DND-41 (cell line): ENCODE results near the gene AGAP1.

Experiments
- ATAC-seq: fragments of 200-7000 bp; cut with Tn5 transposase; 3 replicates; pipeline ENCODE4 v1.9.1; 2021; ENCODE audit warnings: low read depth; ENCODE audit not compliant: insufficient read depth
- DNase-seq: peaks from one replicate; pipeline ENCODE4 v3.0.0-alpha.2; 2020
- H2AFZ ChIP-seq: 2 replicates; pipeline ENCODE4 v1.6.0; 2012; ENCODE audit warnings: low read depth, low read length
- H3K27ac ChIP-seq: 2 replicates; pipeline ENCODE4 v1.5.1; 2012; ENCODE audit warnings: low read length, inconsistent platforms
- H3K27me3 ChIP-seq: fragments of 200-600 bp; sonication (generic); 2 replicates; pipeline ENCODE4 v1.6.0; 2012; ENCODE audit warnings: low read length, mild to moderate bottlenecking, inconsistent platforms; ENCODE audit not compliant: insufficient read depth, poor library complexity
- H3K36me3 ChIP-seq: 2 replicates; pipeline ENCODE4 v1.5.1; 2012; ENCODE audit warnings: low read length, inconsistent platforms; ENCODE audit not compliant: insufficient read depth
- H3K4me1 ChIP-seq: 2 replicates; pipeline ENCODE4 v1.5.1; 2012; ENCODE audit warnings: mild to moderate bottlenecking, low read length; ENCODE audit not compliant: insufficient read depth
- H3K4me2 ChIP-seq: 2 replicates; pipeline ENCODE4 v1.6.0; 2012; ENCODE audit warnings: mild to moderate bottlenecking, moderate library complexity, low read length, inconsistent platforms; ENCODE audit not compliant: insufficient read depth
- H3K4me3 ChIP-seq, 2 experiments: fragments of 200-600 bp in 1 of 2; shearing (Covaris generic) in 1 of 2; 2 replicates each; pipeline ENCODE4 v1.5.1; 2012 to 2016; ENCODE audit warnings: inconsistent platforms in 2 of 2, low read length in 2 of 2, mild to moderate bottlenecking in 2 of 2, low read depth in 1 of 2, moderate library complexity in 1 of 2
- H3K79me2 ChIP-seq: 2 replicates; pipeline ENCODE4 v1.6.0; 2012; ENCODE audit warnings: low read length, inconsistent platforms; ENCODE audit not compliant: insufficient read depth
- H3K9ac ChIP-seq: 2 replicates; pipeline ENCODE4 v1.6.0; 2012; ENCODE audit warnings: low read depth, mild to moderate bottlenecking, inconsistent platforms, low read length, moderate library complexity
- H3K9me3 ChIP-seq: 2 replicates; pipeline ENCODE4 v1.5.1; 2012; ENCODE audit warnings: low read length, moderate library complexity, mild to moderate bottlenecking, inconsistent platforms; ENCODE audit not compliant: insufficient read depth, severe bottlenecking
- H4K20me1 ChIP-seq: 2 replicates; pipeline ENCODE4 v1.6.0; 2012; ENCODE audit warnings: low read length; ENCODE audit not compliant: insufficient read depth
- EZH2 ChIP-seq: IDR thresholded peaks from 3 replicates; pipeline ENCODE4 v1.6.1; 2012; ENCODE audit warnings: borderline replicate concordance, low read depth, mild to moderate bottlenecking, moderate library complexity, low read length, inconsistent platforms; ENCODE audit not compliant: severe bottlenecking
- TF ChIP-seq, protein P1 (sequence below): IDR thresholded peaks from 2 replicates; pipeline ENCODE4 v1.5.1; 2012; ENCODE audit warnings: borderline replicate concordance, low read length, moderate library complexity, mild to moderate bottlenecking; ENCODE audit not compliant: poor library complexity, severe bottlenecking; ENCODE audit errors: extremely low read depth

The AGAP1 gene

GRCh38 chr2:236047176-236047575, 553.3 kb downstream of the AGAP1 start:
- Histone ChIP-seq H3K27me3 (no peaks in the 10 kb centered on the region), H3K9me3 (no peaks in the 10 kb centered on the region)

DNA sequence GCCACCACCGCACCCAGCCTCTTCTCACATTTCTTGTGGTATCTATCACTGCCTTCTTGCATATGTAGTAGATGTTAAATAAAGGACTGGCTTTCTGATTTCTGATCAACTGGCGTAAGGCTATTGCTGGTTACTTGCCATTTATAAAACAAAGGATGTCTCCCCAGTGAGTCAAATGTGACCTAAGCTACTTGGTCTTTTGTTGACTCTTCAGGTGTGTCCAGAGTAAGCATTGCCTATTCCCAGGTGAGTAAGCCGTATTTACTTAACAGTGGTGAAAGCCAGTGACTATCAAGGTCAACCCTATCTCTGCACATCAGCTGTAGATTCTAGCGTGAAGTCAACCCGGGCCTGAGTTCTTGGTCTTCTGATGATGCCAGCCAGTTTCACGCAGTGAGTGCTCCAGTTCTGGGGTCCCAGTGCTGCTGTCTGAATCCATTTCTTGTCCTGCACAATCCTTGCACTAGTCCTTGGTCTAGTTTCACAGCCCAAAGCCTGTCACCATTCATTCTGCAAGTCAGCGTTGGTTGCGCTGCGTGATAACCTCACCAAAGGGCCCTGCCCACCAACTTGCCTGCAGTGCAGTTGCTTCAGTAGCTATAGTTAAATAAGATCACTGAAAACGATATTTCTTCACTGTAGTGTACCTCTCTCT, 554.2 kb downstream of the AGAP1 start:
- Histone ChIP-seq H3K27me3 (no peaks in the 10 kb centered on the region), H3K9ac (no peak overlapping the region), H2AFZ (no peak overlapping the region), H3K79me2 (no peaks in the 10 kb centered on the region), H3K4me3 (no peak overlapping the region), H3K4me2 (no peak overlapping the region), H4K20me1 (peaks cover 15% of the 10 kb centered on the region), H3K9me3 (no peaks in the 10 kb centered on the region), H3K36me3 (no peaks in the 10 kb centered on the region), H3K27ac (no peak overlapping the region), H3K4me1 (peaks cover 21% of the 10 kb centered on the region)
- no peak for DNase-seq
- no peak for ATAC-seq
- TF ChIP-seq EZH2 = no peak
- TF ChIP-seq, protein P1, sequence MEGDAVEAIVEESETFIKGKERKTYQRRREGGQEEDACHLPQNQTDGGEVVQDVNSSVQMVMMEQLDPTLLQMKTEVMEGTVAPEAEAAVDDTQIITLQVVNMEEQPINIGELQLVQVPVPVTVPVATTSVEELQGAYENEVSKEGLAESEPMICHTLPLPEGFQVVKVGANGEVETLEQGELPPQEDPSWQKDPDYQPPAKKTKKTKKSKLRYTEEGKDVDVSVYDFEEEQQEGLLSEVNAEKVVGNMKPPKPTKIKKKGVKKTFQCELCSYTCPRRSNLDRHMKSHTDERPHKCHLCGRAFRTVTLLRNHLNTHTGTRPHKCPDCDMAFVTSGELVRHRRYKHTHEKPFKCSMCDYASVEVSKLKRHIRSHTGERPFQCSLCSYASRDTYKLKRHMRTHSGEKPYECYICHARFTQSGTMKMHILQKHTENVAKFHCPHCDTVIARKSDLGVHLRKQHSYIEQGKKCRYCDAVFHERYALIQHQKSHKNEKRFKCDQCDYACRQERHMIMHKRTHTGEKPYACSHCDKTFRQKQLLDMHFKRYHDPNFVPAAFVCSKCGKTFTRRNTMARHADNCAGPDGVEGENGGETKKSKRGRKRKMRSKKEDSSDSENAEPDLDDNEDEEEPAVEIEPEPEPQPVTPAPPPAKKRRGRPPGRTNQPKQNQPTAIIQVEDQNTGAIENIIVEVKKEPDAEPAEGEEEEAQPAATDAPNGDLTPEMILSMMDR = no peak

More at GRCh38 chr2:236047176-236047575, 553.3 kb downstream of the AGAP1 start:
- H3K4me3 ChIP-seq = no peak overlapping the region
- no peaks in the 10 kb centered on the region for H3K36me3 ChIP-seq
- no peak overlapping the region for H3K27ac ChIP-seq
- DNase-seq (no peak), ATAC-seq (no peak)
- no peak overlapping the region for H3K9ac ChIP-seq
- H3K4me2 ChIP-seq = no peak overlapping the region
- H2AFZ ChIP-seq = no peak overlapping the region
- no peaks in the 10 kb centered on the region for H3K79me2 ChIP-seq
- TF ChIP-seq, protein P1 = no peak
- no peak for TF ChIP-seq EZH2
- peaks cover 21% of the 10 kb centered on the region for H3K4me1 ChIP-seq
- H4K20me1 ChIP-seq = peaks cover 15% of the 10 kb centered on the region

GRCh38 chr2:236049981-236050380, 556.1 kb downstream of the AGAP1 start:
- Histone ChIP-seq H3K27ac (no peak overlapping the region), H3K36me3 (no peaks in the 10 kb centered on the region), H3K4me3 (no peak overlapping the region), H3K79me2 (no peaks in the 10 kb centered on the region), H4K20me1 (peaks cover 15% of the 10 kb centered on the region), H3K9ac (no peak overlapping the region), H2AFZ (no peak overlapping the region), H3K27me3 (no peaks in the 10 kb centered on the region), H3K4me2 (0 out of 2 replicates have a peak overlapping the region, but pooled peaks have one; percentile 1), H3K9me3 (no peaks in the 10 kb centered on the region), H3K4me1 (peaks cover 21% of the 10 kb centered on the region)
- TF ChIP-seq, protein P1 = peak; percentile 65
- no peak for TF ChIP-seq EZH2
- ATAC-seq = peak; percentile 94
- DNase-seq = peak; percentile 70
